GM23248 (cell line): ENCODE measurements around the gene SNW1.

Source experiments
- EZH2 ChIP-seq: fragments of 200-600 bp; sonication (generic); IDR thresholded peaks from 2 replicates; pipeline ENCODE4 v1.6.1; 2018; ENCODE audit warnings: antibody characterized with exemption, mild to moderate bottlenecking; ENCODE audit not compliant: insufficient read depth, poor library complexity, severe bottlenecking
- EZH2phosphoT487 ChIP-seq: fragments of 200-600 bp; sonication (generic); IDR thresholded peaks from 2 replicates; pipeline ENCODE4 v1.6.1; 2018; ENCODE audit warnings: antibody characterized with exemption, moderate library complexity, mild to moderate bottlenecking, low read depth; ENCODE audit not compliant: insufficient read depth

DNA sequence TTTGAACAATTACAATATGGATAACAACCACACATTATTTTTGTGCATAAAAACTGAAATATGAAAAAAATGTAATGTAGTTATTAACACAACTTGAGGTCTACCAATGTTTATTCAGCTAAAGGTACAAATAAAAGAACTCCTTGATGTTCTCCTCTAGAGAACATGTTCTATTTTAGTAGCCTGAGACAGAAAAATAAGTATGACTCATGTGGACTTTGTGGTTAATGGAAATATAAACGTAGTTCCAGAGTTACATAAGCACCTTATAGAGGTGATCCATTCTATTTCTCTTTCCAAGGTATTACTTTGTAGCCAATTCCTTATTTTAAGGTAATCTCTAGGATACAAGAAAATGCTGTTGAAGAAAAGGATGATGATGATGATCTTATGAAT lies 78.8 kb downstream of the SNW1 start:
- TF ChIP-seq EZH2phosphoT487 (no peak), EZH2 (no peak)
